GM19238 (cell line): Measurements from ENCODE around the gene CARD8.
"Not testable (repeated sequence)": the region's sequence is repeated elsewhere in the genome, so short reads cannot be mapped to it uniquely, and the experiment has no call there.

ENCODE experiments used
- DNase-seq: peaks from one replicate; pipeline ENCODE4 v3.0.0; 2011; ENCODE audit warnings: low spot score; ENCODE audit not compliant: insufficient read length

The CARD8 gene

DNA sequence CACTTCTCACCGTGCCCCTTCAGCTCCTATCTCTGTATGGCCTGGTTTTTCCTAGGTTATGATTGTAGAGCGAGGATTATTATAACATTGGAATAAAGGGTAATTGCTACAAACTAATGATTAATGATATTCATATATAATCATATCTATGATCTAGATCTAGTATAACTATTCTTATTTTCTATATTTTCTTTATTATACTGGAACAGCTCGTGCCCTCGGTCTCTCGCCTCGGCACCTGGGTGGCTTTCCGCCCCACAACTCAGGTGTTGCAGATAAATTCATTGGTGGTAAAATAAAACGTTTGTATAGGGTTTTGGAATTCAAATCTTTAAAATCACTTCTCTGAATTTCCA lies 4.6 kb upstream of the CARD8 start:
- not testable (repeated sequence) for DNase-seq

DNA sequence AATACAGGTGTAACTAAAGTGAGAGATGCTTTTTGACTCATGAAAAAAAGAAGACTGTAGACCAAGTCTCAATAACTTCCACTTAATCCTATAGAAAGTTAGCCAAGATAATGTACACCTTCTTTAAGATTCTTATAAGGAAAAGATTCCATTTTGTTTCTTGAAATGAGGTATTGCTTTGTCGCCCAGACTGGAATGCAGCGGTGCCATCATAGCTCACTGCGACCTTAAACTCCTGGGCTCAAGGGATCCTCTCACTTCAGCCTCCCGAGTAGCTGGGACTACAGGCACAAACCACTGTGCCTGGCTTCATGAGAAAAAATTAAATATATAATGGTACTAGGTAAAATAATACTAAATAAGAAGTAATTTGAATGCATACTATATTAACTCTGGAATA lies 3.3 kb upstream of the CARD8 start:
- DNase-seq = not testable (repeated sequence)

DNA sequence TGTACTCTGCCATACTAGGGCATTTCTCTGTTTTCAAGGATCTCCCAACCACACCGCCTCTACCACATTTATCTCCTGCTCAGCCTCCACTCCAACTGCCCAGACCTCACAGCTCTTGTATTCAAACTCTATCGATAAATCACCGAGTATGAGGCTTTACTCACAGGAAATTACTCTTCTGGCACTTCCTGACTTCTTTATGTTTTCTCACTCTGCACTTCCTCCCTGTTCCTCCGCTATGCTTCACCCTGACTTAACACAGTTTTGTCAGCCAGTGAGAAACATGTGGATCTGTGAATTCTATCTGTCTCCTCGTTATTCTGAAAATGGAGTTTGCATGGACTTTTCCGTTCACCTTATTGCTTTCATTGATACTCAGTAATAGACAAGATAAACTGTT lies 2.6 kb upstream of the CARD8 start:
- DNase-seq = no peak

DNA sequence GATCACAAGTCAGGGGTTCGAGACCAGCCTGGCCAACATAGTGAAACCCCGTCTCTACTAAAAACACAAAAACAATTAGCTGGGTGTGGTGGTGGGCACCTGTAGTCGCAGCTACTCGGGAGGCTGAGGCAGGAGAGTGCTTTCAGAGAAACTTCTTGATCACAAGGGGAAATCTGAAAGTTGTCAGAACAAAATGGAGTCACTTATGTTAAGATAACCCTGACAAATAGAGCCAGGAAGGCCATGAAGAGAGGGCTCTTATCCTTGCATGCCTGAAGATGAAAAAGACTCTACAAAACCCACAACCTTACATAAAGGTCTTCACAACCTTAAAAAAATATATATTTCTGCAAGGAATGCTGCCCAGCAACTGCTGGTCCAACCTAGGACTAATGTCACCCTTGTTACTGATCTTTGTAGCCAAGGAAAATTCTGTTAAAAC lies 1.2 kb downstream of the CARD8 start:
- DNase-seq = no peak

- DNase-seq = no peak
Measured at GRCh38 chr19:48253999-48254398, 1.7 kb downstream of the CARD8 start.

DNA sequence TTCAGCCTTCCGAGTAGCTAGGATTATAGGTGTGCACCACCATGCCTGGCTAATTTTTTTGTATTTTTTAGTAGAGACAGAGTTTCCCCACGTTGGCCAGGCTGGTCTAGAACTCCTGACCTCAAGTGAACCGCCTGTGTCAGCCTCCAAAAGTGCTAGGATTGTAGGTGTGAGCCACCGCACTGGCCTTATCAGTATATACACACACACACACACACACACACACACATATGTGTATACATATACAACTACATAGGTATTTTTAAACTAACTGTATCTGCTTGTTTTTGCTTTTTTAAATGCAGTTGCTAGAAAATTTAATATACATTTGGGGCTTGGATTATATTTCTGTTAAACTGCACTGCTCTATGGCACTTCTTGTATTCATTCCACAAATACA lies 3.1 kb downstream of the CARD8 start:
- no peak for DNase-seq

- DNase-seq = no peak
Measured at GRCh38 chr19:48250290-48251025, 5.3 kb downstream of the CARD8 start.

- peak; percentile 21 for DNase-seq
Measured at GRCh38 chr19:48249502-48250014, 6.2 kb downstream of the CARD8 start.

GRCh38 chr19:48248081-48248833 lies 7.5 kb downstream of the CARD8 start:
- no peak for DNase-seq

GRCh38 chr19:48247212-48247611 lies 8.5 kb downstream of the CARD8 start:
- DNase-seq = no peak

- no peak for DNase-seq
Measured at GRCh38 chr19:48246101-48246500, 9.6 kb downstream of the CARD8 start.

- DNase-seq = no peak
Measured at GRCh38 chr19:48244281-48244680, 11.4 kb downstream of the CARD8 start.

DNA sequence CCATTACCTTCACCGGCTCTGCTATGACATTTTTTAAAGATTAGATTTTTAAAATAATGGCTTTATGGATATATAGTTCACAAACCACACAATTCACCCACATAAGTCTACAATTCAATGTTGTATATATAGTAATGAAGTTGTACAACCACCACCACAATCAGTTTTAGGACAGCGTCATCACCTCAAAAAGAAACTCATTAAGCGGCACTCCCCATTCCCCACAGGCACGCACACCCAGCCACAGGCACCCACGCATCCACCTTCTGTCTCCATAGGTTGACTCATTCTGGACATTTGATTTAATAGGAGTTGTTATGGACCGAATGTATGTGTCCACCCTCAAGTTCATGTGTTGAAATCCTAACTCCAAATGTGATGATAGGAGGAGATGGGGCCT lies 13.9 kb downstream of the CARD8 start:
- DNase-seq = not testable (repeated sequence)

GRCh38 chr19:48239582-48240141 lies 16.1 kb downstream of the CARD8 start:
- DNase-seq = no peak

DNA sequence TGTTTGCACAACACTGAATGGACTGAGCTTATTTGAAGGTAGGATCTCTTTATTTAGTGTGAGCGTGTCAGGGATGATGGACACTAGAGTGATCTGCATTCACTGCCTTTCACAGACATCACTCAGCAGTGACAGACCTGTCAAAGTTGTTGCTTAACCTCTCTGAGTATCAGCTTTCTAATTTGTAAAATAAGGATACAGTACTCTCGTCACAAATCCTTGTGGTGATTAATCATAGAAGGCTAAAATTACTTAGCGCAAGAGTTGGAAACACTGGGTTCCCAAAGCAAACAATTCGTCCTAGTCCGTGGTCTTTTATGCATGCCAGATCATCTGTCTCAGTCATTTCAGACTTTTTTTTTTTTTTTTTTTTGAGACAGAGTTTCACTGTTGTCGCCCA lies 16.6 kb downstream of the CARD8 start:
- DNase-seq = no peak

- DNase-seq = no peak
Measured at GRCh38 chr19:48237057-48237456, 18.7 kb downstream of the CARD8 start.

GRCh38 chr19:48230555-48231129 lies 25.1 kb downstream of the CARD8 start:
- DNase-seq = no peak

DNA sequence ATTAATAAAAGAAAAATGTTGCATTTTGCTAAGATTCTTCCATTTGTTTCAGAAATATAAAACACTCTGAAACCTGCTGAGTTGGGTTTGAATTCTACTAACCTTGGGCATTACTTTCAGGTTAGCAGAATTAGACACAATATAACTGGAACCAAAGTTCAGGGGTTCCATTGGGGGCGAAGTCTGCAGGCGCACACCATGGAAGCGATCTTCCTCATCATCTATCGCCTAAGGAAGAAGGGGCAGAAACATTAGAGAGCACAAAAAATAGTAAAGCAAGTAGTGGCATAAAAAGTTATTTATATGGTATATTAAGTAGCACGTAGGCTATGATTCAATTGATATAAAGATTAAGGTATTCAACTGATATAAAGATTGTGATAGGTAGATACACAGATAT lies 34.1 kb downstream of the CARD8 start:
- no peak for DNase-seq

- not testable (repeated sequence) for DNase-seq
Measured at GRCh38 chr19:48220784-48221183, 34.9 kb downstream of the CARD8 start.

- no peak for DNase-seq
Measured at GRCh38 chr19:48218997-48219396, 36.7 kb downstream of the CARD8 start.

DNA sequence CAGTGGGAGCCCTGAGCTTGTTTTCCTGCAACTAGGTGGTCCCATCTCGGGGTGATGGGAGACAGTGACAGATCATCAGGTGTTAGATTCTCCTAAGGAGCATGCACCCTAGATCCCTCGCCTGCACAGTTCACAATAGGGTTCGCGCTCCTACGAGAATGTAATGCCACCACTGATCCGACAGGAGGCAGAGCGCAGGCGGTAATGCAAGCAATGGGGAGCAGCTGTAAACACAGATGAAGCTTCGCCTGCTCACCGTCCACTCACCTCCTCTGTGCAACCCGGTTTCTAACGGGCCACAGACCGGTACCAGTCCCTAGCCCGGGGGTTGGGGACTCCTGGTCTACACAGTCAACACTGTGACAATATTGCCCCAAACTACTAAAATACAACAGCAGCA lies 38.8 kb downstream of the CARD8 start:
- DNase-seq = no peak

GRCh38 chr19:48213959-48214358 lies 41.8 kb downstream of the CARD8 start:
- DNase-seq = no peak
